HG02588 (cell line): Measurements from ENCODE around the gene DOCK8.
A peak's percentile ranks its signal among the peaks of the same experiment; 100 is the strongest.

Experiments
- ATAC-seq: cut with Tn5 transposase; IDR thresholded peaks from one replicate; pipeline ENCODE4 v1.9.1; 2021; ENCODE audit warnings: mild to moderate bottlenecking, moderate library complexity; ENCODE audit not compliant: unreplicated experiment

DOCK8 gene

GRCh38 chr9:487429-487828 lies 272.8 kb downstream of the DOCK8 start:
- no peak for ATAC-seq

- ATAC-seq, result no peak
Observed at GRCh38 chr9:488448-488847, 273.8 kb downstream of the DOCK8 start.

- no peak for ATAC-seq
Observed at GRCh38 chr9:489198-490197, 274.8 kb downstream of the DOCK8 start.

GRCh38 chr9:494764-495163 lies 280.1 kb downstream of the DOCK8 start:
- no peak for ATAC-seq

- ATAC-seq, result no peak
Observed at GRCh38 chr9:495739-496138, 281.1 kb downstream of the DOCK8 start.

GRCh38 chr9:503326-503725 lies 288.7 kb downstream of the DOCK8 start:
- no peak for ATAC-seq

GRCh38 chr9:503881-504852 lies 289.5 kb downstream of the DOCK8 start, which contains the start of gene KANK1:
KANK1 (plus strand) TSS chr9:504695.
- ATAC-seq, result peak; percentile 88

- peak; percentile 24 for ATAC-seq
Observed at GRCh38 chr9:504921-505740, 290.5 kb downstream of the DOCK8 start.

GRCh38 chr9:505741-506059 lies 291.0 kb downstream of the DOCK8 start:
- ATAC-seq, result no peak

GRCh38 chr9:506281-506680 lies 291.6 kb downstream of the DOCK8 start:
- no peak for ATAC-seq

- ATAC-seq, result no peak
Observed at GRCh38 chr9:511861-512260, 297.2 kb downstream of the DOCK8 start.

GRCh38 chr9:512555-513272 lies 298.0 kb downstream of the DOCK8 start:
- ATAC-seq, result no peak
